GM12864 (cell line): ENCODE data around the gene CPNE9.

ENCODE experiments used
- DNase-seq: peaks from one replicate; pipeline ENCODE4 v3.0.0-alpha.2; 2011; ENCODE audit warnings: low read depth
- H3K4me3 ChIP-seq: 2 replicates; pipeline ENCODE4 v1.5.1; 2011; ENCODE audit warnings: mild to moderate bottlenecking, low read depth, low read length, control low read depth
- TF ChIP-seq, protein P1 (sequence below): IDR thresholded peaks from 2 replicates; pipeline ENCODE4 v1.5.1; 2011; ENCODE audit warnings: low read depth, mild to moderate bottlenecking, moderate library complexity, low read length, control low read depth, inconsistent platforms; ENCODE audit errors: missing control alignments

CPNE9 gene

DNA sequence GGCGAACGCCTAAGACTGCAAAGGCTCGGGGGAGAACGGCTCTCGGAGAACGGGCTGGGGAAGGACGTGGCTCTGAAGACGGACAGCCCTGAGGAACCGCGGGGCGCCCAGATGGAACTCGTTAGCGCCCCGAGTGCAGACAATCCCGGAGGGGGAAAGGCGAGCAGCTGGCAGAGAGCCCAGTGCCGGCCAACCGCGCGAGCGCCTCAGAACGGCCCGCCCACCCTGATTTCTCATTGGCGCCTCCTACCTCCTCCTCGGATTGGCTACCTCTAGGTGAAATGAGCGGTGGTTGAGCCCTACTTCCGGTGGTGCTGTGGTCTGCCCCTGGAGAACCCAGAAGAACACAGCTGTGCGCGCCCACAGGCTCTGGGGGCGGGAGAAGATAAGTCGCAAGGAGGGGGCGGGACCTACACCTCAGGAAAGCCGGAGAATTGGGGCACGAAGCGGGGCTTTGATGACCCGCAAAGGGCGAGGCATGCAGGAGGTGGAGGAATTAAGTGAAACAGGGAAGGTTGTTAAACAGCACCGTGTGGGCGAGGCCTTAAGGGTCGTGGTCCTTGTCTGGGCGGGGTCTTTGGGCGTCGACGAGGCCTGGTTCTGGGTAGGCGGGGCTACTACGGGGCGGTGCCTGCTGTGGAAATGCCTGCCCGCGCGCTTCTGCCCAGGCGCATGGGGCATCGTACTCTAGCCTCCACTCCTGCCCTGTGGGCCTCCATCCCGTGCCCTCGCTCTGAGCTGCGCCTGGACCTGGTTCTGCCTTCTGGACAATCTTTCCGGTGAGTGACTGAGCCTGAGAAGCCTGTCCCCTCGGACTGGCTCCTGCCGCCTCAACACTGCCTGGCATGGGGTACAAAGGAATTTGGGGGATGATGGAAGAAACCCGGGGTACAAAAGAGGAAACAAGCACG is 46.3 kb downstream of the CPNE9 start, which contains the start of gene OGG1:
Gene OGG1 (plus strand): TSS at position 308 of the 911 bp plus-strand sequence. CDS start 335 bp downstream, at position 643.
- peak within 1 kb of the TSS; percentile 66 for H3K4me3 ChIP-seq
- TF ChIP-seq, protein P1, sequence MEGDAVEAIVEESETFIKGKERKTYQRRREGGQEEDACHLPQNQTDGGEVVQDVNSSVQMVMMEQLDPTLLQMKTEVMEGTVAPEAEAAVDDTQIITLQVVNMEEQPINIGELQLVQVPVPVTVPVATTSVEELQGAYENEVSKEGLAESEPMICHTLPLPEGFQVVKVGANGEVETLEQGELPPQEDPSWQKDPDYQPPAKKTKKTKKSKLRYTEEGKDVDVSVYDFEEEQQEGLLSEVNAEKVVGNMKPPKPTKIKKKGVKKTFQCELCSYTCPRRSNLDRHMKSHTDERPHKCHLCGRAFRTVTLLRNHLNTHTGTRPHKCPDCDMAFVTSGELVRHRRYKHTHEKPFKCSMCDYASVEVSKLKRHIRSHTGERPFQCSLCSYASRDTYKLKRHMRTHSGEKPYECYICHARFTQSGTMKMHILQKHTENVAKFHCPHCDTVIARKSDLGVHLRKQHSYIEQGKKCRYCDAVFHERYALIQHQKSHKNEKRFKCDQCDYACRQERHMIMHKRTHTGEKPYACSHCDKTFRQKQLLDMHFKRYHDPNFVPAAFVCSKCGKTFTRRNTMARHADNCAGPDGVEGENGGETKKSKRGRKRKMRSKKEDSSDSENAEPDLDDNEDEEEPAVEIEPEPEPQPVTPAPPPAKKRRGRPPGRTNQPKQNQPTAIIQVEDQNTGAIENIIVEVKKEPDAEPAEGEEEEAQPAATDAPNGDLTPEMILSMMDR: no peak
- DNase-seq: peak; percentile 97

GRCh38 chr3:9750556-9751411 is 47.2 kb downstream of the CPNE9 start:
- DNase-seq: no peak
- TF ChIP-seq, protein P1: no peak
- H3K4me3 ChIP-seq: peak overlapping the region; percentile 66

DNA sequence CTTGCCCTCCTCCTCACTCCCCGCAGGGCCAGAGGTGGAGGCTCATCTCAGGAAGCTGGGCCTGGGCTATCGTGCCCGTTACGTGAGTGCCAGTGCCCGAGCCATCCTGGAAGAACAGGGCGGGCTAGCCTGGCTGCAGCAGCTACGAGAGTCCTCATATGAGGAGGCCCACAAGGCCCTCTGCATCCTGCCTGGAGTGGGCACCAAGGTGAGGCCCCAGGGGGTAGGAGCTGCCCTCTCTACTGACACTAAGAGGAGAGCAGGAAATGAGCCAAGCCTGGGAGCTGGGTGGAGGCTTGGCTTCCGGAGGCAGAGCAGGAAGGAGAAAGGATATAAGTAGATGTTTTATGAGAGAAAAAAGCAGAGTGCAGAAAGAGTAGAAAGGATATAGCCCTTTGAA is 51.0 kb downstream of the CPNE9 start:
- no peak overlapping the region for H3K4me3 ChIP-seq
- TF ChIP-seq, protein P1: no peak
- DNase-seq: no peak

GRCh38 chr3:9757427-9757826 is 53.8 kb downstream of the CPNE9 start:
- no peak for DNase-seq
- TF ChIP-seq, protein P1: no peak
- no peak overlapping the region for H3K4me3 ChIP-seq

DNA sequence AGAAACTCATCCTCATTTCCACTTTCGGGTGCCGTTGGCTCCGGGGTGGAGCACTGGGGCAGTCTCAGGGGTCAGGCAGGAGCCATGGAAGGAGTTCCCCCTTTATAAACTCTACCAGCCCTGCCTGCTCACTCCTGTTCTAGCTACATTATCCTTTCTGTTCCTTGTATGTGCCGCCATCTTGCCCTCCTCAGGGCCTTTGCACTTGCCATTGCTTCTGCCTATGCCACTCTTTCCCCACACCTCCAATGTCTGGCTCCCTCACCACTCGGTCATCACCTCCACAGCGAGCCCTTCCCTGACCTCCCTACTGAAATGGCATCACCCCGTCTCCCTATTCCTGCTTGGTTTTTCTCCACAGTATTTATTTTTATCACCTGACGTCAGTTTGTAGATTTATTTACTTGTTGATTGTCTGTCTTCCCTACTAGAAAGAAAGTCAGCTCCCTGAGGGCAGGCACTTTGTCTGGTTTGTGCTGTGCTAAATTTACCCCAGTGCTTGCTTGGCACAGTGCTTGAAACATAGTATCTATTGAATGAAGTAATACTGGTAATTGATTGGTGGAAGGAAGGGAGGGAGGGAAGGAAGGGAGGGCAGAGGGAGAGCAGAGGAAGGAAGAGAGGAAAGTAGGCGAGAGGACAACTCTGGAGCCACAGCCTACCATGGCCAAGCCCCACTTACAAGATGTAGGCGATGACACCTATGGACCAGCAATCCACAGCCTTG is 57.3 kb downstream of the CPNE9 start:
- DNase-seq: no peak
- TF ChIP-seq, protein P1: no peak
- no peak overlapping the region for H3K4me3 ChIP-seq

GRCh38 chr3:9761919-9762318 is 58.3 kb downstream of the CPNE9 start:
- TF ChIP-seq, protein P1: no peak
- H3K4me3 ChIP-seq: no peak overlapping the region
- DNase-seq: no peak
